ENCODE measurements around the gene FGD5.

FGD5 gene

GRCh38 chr3:14892226-14892625, 73.5 kb downstream of the FGD5 start:
- DNase-seq (ENCODE audit: low read depth in 2 of 2): no peak
- TF ChIP-seq CTCF (IDR thresholded peaks at IDR 0.05; ENCODE audit: low read depth, low read length): no peak
- H3K4me3 ChIP-seq (replicated peaks in 1 of 2; ENCODE audit: low read depth in 2 of 2, low read length in 2 of 2): no peak overlapping the region

GRCh38 chr3:14894085-14894484, 75.3 kb downstream of the FGD5 start:
- no peak for TF ChIP-seq CTCF (IDR thresholded peaks at IDR 0.05; ENCODE audit: low read depth, low read length)
- no peak for DNase-seq (ENCODE audit: low read depth in 2 of 2)
- H3K4me3 ChIP-seq (replicated peaks in 1 of 2; ENCODE audit: low read depth in 2 of 2, low read length in 2 of 2): no peak overlapping the region

- no peak for DNase-seq (ENCODE audit: low read depth in 2 of 2)
- no peak for TF ChIP-seq CTCF (IDR thresholded peaks at IDR 0.05; ENCODE audit: low read depth, low read length)
- no peak overlapping the region for H3K4me3 ChIP-seq (replicated peaks in 1 of 2; ENCODE audit: low read depth in 2 of 2, low read length in 2 of 2)
These were observed 78.5 kb downstream of the FGD5 start for GRCh38 chr3:14897266-14897665.

GRCh38 chr3:14898929-14899328, 80.2 kb downstream of the FGD5 start:
- no peak for TF ChIP-seq CTCF (IDR thresholded peaks at IDR 0.05; ENCODE audit: low read depth, low read length)
- no peak overlapping the region for H3K4me3 ChIP-seq (replicated peaks in 1 of 2; ENCODE audit: low read depth in 2 of 2, low read length in 2 of 2)

GRCh38 chr3:14899993-14900618, 81.3 kb downstream of the FGD5 start:
- no peak overlapping the region for H3K4me3 ChIP-seq (replicated peaks in 1 of 2; ENCODE audit: low read depth in 2 of 2, low read length in 2 of 2)
- no peak for TF ChIP-seq CTCF (IDR thresholded peaks at IDR 0.05; ENCODE audit: low read depth, low read length)
- no peak for DNase-seq (ENCODE audit: low read depth in 2 of 2)

More at GRCh38 chr3:14898929-14899328, 80.2 kb downstream of the FGD5 start:
- DNase-seq (ENCODE audit: low read depth in 2 of 2): no peak

GRCh38 chr3:14900881-14901873, 82.4 kb downstream of the FGD5 start:
- DNase-seq (ENCODE audit: low read depth in 2 of 2): no peak
- no peak overlapping the region for H3K4me3 ChIP-seq (replicated peaks in 1 of 2; ENCODE audit: low read depth in 2 of 2, low read length in 2 of 2)
- no peak for TF ChIP-seq CTCF (IDR thresholded peaks at IDR 0.05; ENCODE audit: low read depth, low read length)
